Suppressor macrophage (primary cell): Measurements from ENCODE around the gene RAI1.

ENCODE experiments used
- DNase-seq, 4 experiments: peaks; one replicate each; pipeline ENCODE4 v3.0.0-alpha.2; 2020 to 2022

The RAI1 gene

DNA sequence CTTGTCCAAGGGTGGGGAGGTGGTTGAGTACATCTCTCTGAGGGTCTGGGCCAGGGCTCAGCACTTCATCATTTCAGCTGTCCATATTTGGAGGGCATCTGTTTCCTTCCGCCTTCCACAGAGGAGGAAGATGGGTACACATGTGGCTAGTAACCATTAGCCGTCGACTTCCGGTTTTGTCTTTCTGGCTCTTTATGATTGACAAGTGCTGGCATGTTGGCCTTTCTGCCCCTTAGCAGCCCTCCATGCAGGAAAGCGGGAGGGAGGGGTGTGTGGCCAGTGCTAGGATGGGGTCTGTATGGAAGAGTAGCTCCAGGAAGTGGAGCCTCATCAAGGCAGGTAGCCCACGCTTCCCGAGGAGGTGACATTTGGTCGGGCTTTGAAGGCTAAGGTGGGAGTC is 69.6 kb downstream of the RAI1 start:
- DNase-seq, result peak; percentile 72 to 85 (median 81)

DNA sequence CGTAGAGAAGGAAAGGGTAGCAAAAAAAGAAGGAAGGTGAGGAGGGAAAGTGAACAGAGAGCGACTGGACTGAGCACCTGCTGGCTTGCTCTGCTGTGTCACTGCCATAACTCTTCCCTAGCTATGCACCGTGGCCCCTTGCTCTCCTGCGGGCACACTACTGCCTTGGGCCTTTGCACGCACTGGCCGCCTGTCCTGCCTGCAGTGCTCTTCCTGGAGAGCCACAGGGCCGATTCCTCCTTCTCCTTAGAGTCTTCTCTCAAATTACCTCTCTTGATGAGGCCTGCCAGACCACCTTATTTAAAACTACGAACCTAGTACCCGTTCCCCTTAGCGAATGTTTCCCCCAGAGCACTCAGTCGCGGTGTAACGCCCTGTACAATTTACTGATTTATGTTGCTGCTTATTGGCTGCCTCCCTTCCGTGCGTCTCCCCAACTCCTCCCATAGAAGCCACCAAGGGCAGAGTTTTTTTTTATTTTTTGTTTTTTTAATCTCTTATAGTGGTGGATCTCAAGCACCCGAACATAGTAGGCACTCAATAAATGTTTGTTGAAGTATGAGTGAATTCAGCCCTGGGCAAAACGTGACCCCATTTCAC is 70.3 kb downstream of the RAI1 start:
- DNase-seq, result peak; percentile 19 to 34 (median 30)

DNA sequence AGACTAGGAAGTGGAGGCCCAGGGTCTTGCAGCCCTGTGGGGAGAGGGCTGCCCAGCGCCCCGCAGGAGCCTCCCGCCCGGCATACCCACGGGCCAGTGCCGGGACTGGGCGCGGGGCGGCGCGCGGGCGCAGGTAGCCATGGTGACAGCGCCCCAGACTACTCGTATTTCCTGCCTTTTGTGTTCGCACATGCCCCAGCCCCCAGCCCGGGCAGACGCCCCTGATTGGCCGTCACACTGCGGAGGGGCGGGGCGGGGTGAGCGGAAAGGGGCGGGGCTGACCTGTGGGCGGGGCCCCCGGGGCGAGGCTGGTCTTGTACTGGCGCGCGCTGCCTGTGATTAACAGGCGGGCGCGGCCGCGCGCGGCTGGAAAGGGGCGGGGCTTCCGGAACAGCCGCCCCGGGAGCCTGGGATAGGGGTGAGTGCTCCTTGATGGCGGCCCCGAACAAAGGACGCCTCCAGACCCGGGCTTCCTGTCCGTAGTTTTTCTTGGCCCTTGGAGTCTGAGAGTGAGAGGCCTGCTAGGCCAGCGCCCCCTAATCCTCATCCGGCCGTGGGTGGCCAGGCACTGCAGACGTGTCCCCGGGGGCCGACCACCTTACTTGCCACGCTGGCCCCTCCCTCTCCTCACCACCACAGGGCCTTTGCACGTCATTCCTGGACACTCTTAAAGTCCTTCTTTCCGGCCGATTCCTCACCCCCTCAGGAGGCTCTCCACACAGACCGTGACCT is 71.0 kb downstream of the RAI1 start:
- DNase-seq, result peak; percentile 96 to 99 (median 98)

DNA sequence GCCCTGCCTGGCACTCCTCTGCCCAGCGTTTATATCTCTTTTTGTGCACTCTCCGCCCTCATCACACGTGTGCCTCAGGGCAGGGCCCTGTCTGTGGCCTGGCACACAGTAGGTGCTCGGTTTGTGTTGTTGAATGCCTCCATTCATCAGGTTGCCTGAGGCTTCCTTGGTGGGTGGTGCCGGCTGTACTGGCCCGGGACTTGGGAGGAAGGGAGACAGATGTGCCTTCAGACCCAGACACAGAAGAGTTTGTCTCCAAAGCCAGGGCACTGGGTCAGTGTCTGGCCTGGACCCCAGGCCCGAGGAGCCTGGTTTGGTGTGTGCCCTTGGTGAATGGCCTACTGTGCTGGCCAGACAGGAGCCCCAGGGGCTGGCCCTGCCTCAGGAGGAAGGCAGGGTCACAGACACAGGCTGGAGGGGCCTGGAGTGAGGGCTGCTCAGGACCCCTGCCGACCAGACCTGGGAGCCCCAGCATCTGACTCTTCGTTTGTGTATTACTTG is 71.6 kb downstream of the RAI1 start:
- DNase-seq, result no peak

DNA sequence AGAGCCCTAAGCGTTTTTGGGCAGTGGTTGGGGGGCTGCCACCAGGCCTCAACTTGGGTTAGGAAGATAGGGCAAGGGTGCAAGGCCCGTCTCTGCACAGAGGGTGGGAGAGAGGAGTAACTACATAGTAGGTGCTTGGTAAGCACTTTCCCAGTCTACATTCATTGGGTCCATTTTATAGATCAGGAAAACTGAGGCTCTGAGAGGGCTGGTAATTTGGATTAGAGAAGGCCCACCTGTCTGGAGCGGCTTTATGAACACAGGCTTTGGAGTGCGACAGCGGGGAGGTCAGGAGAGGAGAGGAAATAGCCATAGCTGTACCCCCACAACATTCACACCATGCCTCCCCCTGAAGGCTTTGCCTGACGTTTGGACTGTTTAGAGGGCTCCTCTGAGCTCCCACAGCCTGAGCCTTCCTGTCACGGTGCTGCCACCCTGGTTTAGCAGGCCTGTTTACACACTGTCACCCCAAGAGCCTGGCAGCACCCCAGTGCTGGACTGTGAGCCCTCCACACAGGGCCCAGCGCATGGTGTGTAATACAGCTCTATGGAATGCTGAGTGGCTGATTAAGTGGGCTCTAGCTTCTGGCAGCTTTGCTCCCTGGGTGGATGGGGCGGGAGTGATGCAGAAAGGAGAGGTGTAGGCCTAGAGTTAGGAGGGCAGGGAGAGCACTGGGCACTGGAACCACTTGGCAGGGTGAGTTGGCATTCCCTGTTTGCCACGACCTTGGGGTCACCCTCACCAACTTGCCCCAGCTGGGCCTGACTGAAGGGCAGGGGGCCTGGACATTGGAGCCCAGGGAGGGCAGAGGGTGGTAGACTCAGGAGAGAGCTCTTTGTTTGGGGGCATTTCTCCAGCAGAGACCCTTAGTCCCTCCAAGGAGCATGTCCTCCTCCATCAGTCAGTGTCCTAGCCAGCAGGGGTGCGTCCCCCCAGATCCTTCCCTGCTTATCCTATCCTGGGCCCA is 73.7 kb downstream of the RAI1 start:
- no peak for DNase-seq

DNA sequence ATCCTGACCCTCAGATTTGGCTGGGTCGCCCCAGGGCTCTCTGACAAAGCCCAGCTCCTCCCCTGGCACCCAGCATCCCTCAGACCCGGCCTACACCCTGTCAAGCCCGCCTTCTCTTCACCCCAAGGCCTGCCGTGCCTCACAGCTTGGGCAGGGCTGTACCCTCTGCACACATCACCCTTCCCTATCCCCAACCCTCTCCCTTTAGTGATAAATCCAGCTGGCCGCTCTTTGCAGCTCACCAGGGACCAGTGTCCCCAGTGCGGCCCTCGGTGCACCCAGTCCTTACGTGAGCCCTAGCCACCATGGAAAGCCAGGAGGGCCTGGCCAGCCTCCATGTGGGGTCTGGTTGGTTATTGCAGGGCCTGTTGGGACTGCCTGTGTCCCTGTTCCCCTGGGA is 74.5 kb downstream of the RAI1 start:
- DNase-seq, result no peak

DNA sequence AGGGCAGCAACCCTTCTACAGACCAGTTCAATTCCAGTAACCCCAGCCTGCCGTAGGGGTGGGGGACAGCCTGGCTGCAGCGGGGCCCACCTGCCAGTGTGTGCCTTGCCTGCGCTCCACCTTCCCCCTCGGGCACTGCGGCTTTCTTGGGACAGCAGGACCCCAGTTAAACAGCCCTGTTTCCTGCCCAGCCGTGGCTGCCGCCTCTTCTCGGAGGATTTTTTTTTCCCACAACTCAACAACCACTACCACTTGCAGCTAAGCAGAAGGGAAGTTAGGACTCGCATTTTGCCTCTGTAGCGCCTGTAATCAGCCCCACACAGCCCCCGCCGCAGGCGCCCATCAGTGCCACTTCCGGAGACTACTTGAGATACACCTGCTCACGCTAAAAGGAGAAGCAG is 76.1 kb downstream of the RAI1 start:
- peak in 2 of 4 experiments; percentile 25 to 29 for DNase-seq

DNA sequence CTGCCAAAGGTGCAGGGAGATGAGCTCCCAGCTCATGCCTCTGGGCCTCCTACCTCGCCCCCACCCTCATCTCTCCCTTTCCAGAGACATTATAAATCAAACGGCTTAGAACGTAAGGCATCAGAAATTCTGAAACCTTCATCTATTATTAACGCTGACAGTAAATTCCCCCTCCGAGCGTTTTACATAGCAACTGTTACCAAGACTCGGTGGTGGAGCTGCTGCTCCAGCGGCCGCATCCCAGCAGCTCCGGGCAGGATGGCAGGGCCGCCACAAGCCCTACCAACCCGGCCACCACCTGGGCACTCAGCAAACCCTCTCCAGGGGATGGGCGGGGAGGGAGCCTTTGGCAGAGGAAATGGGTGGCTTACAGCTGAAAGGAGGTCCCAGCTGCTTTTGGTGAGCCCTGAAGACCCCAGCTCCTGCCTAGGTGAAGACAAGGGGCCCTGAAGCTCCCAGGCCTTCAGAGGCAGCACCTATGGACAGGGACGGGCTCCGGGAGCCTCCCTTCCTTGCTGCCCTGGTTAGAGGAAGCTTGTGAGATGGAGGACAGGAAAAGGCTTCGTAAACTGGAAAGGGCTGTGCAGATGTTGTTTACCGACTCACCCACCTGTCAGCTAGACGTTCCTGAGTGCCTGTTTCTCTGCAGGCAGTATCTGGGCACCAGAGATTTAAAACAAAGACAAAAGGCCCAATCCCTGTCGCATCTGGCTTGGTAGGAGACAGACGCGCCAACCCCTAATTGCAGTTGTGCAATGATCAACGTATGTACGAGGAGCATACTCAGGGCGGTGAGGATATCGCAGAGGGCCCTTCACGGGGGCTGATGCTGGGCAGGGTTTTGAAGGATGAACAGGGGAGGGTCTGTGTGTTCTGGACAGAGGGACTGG is 76.9 kb downstream of the RAI1 start:
- DNase-seq, result no peak

DNA sequence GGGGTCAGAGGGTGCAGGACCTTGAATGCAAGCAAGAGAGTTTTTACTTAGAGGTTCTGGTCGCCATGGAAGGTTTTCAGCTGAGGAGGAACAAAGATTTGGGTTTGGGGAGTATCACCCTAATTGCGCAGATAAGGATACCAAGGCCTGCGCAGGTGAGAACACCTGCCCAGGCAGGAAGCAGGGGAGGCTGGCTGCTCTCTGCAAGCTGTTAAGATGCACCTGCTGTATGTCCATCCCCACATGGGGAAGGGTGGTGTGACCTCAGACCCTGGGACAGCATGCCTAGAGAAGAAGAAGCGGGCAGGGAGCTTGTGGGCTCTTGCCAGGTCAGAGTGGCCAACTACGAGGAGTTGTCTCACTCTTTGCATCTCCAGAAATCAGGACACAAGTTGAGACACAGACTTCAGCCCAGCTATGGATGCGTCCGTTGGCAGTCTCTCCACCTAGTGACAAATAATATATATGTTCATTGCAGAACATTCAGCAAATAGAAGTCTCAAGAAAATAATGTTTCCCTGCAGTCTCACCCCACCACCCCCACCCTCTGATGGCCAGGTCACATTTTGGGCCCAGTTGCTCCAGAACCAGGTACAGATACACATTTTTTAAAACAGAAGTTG is 77.8 kb downstream of the RAI1 start:
- no peak for DNase-seq

DNA sequence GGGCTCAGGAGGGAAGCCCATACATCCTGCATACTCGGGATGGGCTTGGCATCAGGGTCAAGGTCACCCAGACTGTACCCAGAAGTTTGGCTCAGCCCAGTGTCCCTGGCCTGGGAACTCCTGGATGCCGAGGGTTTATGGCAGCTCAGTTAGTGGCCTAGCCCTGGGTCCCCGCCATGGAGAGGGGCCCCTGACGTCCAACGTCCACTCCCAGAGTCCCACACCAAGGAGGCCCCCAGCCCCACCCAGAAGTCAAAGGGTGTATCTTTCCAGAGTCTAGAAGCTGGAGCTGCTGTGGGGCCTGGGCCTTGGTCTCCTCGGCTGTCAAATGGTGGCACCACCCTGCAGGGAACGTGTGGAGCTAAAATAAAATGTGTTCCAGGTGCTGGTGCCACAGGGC is 79.1 kb downstream of the RAI1 start:
- DNase-seq, result no peak

DNA sequence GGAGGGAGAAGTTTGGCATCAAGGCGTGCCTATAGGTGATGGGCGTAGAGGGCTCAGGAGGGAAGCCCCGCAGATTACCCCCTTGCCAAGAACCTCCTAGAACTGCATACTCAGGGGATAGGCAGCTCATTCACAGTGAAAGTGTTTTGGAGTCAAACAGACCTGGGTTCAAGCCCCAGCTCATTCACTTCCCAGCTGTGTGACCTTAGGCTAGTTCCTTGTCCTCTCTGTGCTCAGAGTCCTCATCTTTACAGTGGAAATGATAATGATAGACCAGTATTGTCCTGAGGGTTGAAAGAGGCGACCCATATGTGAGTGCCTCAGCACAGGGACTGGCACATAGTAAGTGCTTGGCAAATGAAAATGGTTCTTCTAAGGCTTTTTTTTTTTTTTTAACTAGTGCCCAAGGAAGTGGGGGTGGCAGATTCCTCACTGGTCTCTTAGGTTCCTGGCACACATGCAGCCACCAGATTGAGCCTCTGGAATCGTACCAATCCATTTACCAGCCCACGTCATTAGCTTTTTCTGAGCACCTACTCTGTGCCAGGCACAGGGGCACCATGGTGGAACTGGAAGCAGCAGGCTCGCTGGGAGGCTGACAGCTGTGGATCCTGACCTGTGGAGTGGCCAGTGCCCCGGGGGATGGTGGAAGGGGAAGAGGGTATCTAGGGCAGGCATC is 79.8 kb downstream of the RAI1 start:
- no peak for DNase-seq

DNA sequence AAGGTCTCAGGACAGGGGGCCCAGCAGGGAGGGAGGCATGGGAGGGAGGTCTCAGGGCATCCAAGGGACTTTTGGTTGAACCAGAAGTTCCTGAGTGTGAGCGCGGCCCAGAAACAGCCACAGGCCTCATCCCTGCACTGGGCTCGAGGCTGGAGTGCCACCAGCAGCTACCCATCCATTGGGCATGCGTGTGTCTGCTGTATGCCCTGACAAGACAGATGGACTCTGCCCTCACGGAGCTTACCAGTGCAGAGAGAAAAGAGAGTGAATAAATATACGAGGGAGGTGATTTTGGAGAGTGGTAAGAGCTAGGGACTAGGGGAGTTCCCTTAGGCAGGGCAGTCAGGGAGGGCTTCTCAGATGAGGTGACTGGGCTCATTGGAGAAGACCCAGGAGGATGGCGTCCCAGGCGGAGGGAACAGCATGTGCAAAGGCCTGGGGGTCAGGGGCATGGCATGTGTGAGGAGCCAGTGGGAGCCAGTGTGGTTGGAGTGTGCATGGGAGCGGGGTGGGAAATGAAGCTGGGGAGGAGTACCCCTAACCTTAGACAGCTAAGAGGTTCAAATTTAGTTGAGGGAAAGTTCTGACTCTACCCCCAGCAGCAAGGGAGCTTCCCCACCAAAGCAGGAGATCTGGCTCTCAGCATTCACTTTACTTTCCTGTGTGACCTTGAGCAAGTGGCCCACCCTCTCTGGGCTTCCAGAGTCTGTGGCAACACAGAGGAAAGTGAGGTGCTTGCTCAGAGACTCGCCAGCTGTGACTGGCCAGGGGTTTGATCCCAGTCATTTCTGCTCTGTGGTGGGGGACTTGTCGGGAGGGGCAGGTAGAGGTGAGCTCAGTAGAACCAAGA is 80.9 kb downstream of the RAI1 start:
- no peak for DNase-seq

DNA sequence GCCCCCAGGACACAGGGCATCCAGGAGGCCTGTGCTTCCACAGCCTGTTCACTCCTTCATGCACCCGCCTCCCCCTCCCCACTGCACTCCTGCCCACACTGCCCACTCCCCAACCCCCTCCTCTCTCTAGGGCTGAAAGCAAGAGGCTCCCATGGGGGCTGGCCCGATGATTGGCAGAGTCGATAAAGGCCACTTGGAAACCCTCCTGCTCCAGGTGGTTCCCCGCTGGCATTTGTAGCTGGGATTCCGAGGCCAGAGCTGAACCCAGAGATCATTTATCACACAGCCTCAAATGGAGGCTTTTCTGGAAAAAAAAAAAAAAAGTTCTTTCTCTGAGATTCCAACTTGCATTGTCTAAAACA is 81.5 kb downstream of the RAI1 start:
- DNase-seq, result no peak

DNA sequence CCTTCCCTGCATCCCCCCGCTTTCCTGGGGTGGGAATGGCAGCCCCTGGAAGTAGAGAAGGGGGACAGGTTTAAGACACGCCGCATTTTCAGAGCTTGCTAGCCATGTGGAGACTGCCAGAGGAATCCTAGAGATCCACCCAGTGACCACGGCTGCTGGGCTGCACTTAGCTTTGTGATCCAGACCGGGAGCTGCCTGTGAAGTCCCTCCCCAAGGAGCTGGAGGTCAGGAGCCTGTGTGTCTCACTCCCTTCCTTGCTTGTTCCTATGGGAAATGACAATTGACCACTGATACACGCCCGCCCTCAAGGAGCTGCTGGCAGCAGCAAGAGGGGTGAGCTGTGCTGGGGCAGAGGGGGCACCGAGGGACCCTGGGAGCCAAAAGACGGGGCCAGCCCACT is 81.9 kb downstream of the RAI1 start:
- no peak for DNase-seq

DNA sequence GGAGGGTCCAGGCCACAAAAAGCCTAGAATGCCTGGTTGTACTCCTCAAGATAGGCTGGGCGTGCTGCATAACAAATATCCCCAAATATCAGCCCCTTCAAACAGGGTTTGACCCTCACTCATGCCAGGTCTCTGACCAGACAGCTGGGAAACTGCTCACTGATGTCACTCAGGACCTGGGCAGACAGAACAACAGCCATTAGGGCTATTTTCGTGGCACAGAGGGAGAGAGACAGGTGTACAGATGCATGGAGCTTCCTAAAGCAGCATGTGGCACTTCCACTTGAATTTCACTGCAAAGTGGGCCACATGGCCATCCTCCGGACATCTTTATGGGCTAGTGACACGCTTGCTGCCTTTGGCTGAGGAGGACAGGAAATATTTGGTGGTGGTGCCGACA is 82.5 kb downstream of the RAI1 start:
- no peak for DNase-seq

DNA sequence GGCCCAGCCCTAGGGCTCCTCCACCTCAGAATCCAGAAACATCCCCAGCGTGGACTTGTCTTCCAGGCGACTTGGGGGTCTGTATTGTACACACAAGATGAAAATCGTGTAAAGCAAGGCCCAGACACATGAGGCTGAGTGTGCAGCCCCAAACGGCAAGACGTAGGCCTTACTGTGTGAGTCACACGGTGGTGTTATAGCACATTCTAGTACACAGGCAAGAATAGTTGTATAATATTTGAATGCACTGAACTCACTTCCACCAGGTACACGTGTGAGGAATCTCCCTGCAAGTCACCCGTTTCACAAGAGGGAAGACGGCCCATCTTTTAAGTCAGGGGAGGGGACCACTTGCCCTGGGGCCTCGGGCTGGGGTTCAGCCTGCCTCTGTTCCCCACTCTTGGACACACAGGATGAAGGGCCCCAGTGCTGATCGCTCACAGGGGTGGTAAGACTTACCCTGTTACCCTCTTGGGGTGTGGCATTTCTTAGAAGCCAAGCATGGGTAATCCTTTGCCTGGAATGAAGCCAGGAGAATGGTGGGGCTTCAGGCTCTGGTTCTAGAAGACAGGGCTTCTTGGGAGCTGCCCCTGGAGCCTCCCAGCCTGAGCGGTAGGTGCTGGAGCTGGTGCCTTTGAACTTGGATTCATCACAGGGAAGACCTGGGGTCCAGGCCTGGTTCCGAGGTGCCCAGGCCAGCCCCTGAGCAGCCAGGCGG is 84.3 kb downstream of the RAI1 start:
- no peak for DNase-seq

DNA sequence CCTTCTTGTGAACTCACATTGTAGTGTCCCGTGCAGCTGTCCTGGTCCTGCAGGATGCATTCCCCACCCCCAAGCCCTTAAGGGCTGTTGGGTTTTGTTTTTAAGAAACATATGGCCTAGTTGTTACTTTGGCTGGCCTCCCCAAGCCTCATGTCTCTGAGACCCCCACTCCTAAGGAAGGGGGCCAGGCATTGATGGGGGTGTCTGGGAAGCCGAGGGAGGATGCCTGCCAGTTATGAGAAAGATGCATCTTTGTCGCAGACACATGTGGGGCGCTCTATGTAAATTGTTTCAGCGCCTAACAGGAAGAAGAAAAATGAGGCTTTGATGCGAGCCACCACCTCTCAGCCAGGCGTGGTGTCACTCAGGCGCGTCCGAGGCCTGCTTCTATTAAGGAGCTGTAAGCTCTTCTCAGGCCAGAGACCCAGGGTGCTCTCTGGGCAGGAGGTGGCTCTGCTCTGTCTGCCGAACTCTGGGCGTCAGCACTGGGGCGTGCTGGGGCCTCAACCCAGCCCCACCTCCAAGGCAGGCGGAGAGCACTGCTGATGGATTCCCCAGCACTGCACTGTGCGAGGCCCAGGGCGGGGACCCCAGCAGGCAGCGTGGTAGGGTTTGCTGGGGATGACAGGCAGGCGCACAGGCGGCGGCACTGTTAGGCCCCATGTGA is 85.0 kb downstream of the RAI1 start:
- DNase-seq, result no peak

DNA sequence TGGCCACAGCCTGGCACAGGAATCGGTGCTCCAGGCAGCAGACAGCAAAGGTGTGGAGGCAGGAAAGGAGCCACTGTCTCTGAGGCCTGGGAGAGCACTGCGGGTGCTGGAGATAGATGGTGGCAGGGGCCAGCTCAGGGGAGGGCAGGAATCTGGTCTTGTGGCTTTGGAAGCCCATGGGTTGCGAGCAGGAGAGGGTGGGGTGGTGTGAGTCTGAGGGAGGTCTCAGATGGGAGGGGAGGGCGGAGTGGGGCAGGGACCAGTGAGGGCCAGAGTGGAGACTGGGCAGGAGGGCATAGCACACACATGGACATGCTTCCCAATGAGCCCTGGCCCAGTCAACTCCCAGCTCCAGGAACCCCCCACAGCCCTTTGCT is 85.5 kb downstream of the RAI1 start:
- DNase-seq, result no peak
